GM18858 (cell line): ENCODE data around the gene FCHO1.
"Not testable (repeated sequence)": the region's sequence is repeated elsewhere in the genome, so short reads cannot be mapped to it uniquely, and the experiment has no call there.

Experiments used
- ATAC-seq: cut with Tn5 transposase; IDR thresholded peaks from one replicate; pipeline ENCODE4 v1.9.1; 2021; ENCODE audit not compliant: unreplicated experiment

FCHO1 gene

GRCh38 chr19:17762505-17763229, 11.4 kb downstream of the FCHO1 start:
- no peak for ATAC-seq

- ATAC-seq = no peak
These were observed 13.1 kb downstream of the FCHO1 start for GRCh38 chr19:17764348-17764747.

- no peak for ATAC-seq
These were observed 13.9 kb downstream of the FCHO1 start for GRCh38 chr19:17765069-17765618.

DNA sequence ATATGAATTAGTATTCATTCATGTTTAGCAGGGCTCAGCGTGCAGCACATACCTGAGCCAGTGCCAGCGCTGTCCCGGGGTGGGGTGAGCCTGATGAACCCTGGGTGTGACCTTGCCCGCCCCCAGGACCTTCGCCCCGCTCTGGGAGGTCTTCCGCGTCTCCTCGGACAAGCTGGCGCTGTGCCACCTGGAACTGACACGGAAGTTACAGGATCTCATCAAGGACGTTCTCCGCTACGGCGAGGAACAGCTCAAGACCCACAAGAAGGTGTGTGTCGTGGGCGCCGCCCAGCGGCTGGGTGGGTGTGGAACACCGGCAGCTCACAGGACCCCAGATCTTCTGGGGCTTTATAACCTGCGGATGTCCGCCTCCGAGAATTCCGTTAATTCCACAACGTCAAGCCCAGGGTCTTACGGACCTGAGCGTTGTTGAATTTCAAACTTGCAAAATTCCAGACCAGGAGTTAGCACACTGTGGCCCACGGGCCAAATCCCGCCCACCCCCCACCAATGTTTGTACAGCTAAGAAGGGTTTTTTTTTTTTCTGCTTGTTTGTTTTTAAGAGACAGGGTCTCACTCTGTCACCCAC, 15.4 kb downstream of the FCHO1 start:
- ATAC-seq = no peak

DNA sequence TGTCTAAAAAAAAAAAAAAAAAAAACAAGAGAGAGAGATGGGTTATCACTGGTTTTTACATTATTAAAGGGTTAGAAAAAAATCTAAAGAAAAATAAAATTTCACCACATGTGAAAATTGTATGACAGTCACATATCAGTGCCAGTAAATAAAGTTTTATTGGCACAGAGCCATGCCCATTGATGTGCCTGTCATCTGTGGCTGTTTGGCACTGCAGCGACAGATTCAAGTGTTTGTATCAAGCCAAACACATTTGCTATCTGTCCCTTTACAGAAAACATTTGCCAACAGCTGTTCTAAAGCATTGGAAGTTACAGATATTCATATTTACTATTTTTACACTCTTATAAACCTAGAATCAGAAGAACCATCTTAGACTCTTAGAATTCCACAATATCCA, 16.3 kb downstream of the FCHO1 start:
- no peak for ATAC-seq

GRCh38 chr19:17770613-17771012, 19.3 kb downstream of the FCHO1 start:
- ATAC-seq = no peak

- ATAC-seq = no peak
These were observed 20.9 kb downstream of the FCHO1 start for GRCh38 chr19:17772172-17772571.

- ATAC-seq = no peak
These were observed 24.1 kb downstream of the FCHO1 start for GRCh38 chr19:17775245-17775927.

GRCh38 chr19:17775991-17776803, 24.9 kb downstream of the FCHO1 start:
- ATAC-seq = peak; percentile 34

GRCh38 chr19:17777840-17778239, 26.6 kb downstream of the FCHO1 start:
- not testable (repeated sequence) for ATAC-seq

DNA sequence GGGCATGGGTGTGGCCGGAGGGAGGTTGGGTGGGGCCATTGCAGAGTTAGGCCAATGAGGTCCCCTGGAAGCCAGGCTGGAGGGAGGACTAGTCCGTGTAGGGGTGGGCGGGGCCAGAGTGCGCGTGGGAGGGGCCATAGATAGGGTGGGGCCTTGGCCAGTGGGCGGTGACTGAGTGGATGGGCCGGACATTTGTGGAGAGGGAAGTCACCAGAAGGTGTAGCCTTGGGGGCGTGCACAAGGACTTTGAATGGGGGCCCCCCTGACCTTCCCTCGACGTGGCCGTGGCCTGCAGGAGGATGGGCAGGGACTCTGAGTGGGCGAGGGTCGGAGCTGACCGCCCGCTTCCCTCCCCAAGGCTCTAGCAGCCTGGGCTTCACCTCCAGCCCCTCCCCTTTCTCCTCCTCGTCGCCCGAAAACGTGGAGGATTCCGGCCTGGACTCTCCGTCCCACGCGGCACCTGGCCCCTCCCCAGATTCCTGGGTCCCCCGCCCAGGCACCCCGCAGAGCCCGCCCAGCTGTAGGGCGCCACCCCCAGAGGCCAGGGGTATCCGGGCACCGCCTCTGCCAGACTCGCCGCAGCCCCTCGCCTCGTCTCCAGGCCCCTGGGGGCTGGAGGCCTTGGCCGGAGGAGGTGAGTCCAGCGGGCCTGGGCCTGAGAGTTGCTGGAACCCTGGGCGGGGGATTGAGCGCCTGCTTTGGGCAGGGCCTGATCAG, 27.1 kb downstream of the FCHO1 start:
- no peak for ATAC-seq

DNA sequence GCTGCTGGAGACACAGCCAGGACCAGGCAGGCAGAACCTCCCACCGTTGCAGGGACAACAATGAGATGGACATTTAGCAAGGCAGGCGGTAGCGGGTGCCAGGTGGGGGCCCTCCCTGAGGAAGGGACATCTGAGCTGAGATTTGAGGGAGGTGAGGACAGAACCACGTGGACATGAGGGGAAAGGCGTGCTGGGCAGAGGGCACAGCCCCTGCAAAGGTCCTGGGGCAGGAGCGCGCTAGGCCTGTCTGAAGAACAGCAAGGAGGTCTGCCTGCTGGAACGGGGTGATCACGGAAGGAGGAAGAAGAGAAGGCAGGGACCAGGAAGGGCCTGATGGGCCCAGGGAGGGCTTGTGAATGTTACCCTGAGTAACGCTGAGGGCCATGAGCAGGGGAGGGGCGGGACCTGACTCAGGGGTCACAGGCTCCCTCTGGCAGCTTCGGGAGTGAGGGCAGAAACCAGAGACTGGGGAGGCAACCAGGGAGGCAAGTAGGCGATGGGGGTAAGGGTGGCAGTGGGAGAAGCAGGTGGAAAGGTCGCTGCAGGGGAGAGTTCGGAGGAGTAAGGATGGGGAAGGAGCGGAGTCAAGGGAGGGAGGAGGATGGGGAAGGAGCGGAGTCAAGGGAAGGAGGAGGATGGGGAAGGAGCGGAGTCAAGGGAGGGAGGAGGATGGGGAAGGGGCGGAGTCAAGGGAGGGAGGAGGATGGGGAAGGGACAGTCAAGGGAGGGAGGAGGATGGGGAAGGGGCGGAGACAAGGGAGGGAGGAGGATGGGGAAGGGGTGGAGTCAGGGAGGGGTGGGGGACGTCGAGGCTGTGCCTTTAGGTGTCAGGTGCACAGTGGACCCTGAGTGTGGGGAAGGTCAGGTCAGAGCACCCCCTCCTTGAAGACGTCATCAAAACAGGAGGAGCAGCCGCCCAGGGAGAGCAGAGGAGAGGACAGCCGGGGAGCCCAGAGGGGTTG, 28.0 kb downstream of the FCHO1 start:
- no peak for ATAC-seq

- no peak for ATAC-seq
These were observed 29.5 kb downstream of the FCHO1 start for GRCh38 chr19:17780781-17781180.

- ATAC-seq = not testable (repeated sequence)
These were observed 32.4 kb downstream of the FCHO1 start for GRCh38 chr19:17783721-17784120.

- no peak for ATAC-seq
These were observed 33.1 kb downstream of the FCHO1 start for GRCh38 chr19:17784201-17785008.

- no peak for ATAC-seq
These were observed 36.1 kb downstream of the FCHO1 start for GRCh38 chr19:17787274-17787913.

- no peak for ATAC-seq
These were observed 37.4 kb downstream of the FCHO1 start for GRCh38 chr19:17788632-17789031.
